H1 (cell line): ENCODE measurements around the gene EML4. TPM values are rescaled to one million over a fixed set of nuclear protein-coding genes. Genes with fewer than 3 reads are reported as not detected.

Experiments used
- GTF2F1 ChIP-seq: IDR thresholded peaks from 2 replicates; pipeline ENCODE4 v1.6.1; 2012; ENCODE audit warnings: low read depth, low read length, improper control_type of control experiment, borderline replicate concordance
- polyA plus RNA-seq, 7 experiments: library from polyadenylated mRNA; depleted of rRNA in 3 of 7; stranded (reverse) in 5 of 7; unstranded in 2 of 7; fragments of >200 nt in 5 of 7; fragments of 200-250 nt in 2 of 7; gene quantifications; 1 replicate in 5 of 7; 2 replicates in 1 of 7; 4 replicates in 1 of 7; pipeline versions ENCODE4 v1.2.1 to v1.2.3, GENCODE V29; 2011 to 2013; ENCODE audit warnings: missing spikeins in 2 of 7, mixed read lengths in 2 of 7
- total RNA-seq: library from RNA; stranded (reverse); fragmentation: NEBNext Ultra II Directional; extraction: Animal tissue kit (Norgen Biotek cat#: 25700); gene quantifications from 2 replicates; pipeline ENCODE4 v1.2.1, GENCODE V29; 2021

EML4 gene
- total and polyA plus RNA-seq, 2 of the 8 experiments (the other 6 are each of a cell fraction or from before 2014, with no cell fraction given), result 50.1 to 104 TPM

- TF ChIP-seq GTF2F1, result no peak
Measured at GRCh38 chr2:42329736-42330135, 160.6 kb downstream of the EML4 start (continued).
